NCI-H187 treated with DMSO at 0.1 percent for 48 hours (cell line): Measurements from ENCODE around the gene CETP.
"Not testable (repeated sequence)": the region's sequence is repeated elsewhere in the genome, so short reads cannot be mapped to it uniquely, and the experiment has no call there.

ENCODE experiments used
- DNase-seq: peaks from one replicate; lab custom pipeline; 2025; lab: John Stamatoyannopoulos, UW

The CETP gene

DNA sequence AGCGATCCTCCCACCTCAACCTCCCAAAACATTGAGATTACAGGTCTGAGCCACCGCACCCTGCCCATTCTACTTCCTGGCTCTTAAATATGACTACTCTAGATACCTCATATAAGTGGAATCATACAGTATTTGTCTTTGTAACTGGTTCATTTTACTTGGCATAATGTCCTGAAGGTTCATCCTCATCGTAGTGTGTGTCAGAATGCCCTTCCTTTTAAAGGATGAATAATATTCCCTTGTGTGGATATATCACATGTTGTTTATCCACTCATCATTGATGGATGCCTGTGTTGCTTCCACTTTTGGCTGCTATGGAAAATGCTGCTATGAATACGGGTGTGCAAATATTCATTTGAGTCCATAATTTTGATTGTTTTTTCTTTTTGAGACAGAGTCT is 5.7 kb upstream of the CETP start:
- no peak for DNase-seq

DNA sequence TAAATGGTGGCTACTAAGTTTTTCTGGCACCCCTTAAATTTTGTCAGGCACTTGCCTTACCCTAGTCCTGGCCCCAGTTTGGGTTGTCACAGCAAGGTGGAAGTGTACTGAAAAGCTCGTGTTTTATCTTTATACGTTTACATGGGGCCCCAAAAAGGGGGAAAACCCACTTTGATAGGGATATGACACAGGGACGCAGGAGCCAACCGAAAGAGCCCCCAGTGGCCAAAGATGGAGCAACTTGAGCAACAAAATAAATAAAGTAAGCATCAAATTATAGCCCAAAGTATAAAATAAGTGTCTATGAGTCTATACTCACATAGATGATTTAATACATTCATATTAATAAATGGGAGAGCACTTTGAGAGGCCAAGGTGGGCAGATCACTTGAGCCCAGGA is 5.0 kb upstream of the CETP start:
- DNase-seq: no peak

DNA sequence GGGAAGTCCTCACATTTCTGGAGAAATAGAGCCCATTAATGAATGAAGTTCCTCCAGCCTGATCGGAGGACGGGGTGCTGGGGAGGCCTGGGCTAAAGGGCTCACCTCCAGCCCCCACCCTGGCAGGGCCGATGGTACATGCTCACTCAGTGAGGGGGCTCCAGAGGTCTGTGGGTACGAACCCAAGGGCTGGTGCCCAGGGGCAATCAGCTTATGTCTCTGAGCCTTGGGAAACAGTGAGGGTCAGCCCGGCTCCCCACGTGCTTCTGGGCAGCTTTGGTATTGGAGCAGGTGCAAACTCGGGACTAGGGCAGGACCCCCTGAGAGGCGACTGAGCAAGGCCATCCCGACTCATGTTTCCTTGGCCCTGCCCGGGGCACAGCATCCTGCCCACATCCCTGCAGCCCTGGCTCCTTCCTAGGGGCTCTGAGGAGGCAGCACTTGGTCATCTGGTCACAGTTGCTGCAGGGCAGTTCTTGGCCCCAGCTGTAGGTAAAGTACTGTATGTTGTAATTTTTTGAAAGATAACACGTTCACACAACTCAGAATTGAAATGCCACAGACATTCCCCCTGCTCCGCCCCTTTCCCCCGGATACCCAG is 969 bp upstream of the CETP start:
- no peak for DNase-seq

DNA sequence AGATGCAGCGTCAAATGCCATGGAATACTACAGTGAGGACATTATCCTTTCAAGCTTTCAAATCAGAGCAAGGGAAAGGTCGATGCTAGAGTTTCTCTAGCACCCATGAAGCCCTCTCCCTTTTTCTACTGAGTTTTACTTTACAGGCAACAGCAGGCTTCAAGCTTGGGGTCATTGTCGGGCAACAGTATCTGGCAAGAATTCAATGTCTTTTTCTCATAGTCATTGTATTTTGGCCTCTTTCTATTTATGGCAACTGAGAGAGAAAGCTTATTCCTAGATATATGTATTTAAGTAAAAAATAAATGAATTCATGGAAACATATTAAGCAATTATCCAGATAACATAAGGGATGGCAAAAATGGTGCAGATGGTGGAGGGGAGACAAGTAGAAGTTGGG is 364 bp upstream of the CETP start:
- DNase-seq: no peak

DNA sequence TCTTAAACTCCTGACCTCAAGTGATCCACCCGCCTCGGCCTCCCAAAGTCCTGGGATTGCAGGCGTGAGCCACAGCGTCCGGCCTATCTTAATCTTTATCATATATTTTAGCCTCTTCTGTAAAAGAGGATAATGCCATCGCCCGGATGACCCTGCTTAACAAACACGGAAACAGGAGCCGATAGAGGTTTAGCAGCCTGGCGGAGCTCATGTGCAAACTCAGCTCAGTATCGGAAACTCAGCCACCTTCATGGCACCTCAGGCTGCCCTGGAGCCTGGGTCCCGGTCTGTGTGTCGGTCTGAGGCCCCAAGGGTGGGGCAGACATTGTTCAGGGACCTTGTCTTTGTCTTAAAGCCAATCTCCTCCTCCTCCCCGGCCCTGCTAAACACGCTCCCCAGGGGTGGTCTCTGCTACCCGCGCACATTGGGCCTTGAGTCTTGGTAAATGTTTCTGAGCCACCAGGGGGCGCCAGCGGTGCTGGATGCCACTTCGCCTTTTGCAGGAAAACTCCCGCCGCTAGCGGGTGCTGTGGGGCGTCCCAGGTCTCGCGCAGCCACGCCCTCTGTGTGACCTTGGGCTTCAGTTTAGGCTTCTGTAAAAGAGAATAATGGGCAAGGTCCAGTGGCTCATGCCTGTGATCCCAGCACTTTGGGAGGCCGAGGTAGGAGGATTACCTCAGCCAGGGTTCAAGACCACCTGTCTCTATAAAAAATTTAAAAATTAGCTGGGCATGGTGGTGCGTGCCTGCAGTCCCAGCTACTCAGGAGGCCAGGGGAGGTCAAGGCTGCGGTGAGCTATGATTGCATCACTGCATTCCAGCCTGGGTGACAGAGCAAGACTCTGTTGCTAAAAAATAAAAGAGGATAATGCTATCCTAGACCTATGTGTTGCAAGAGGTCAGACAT is 2.7 kb downstream of the CETP start:
- no peak for DNase-seq

DNA sequence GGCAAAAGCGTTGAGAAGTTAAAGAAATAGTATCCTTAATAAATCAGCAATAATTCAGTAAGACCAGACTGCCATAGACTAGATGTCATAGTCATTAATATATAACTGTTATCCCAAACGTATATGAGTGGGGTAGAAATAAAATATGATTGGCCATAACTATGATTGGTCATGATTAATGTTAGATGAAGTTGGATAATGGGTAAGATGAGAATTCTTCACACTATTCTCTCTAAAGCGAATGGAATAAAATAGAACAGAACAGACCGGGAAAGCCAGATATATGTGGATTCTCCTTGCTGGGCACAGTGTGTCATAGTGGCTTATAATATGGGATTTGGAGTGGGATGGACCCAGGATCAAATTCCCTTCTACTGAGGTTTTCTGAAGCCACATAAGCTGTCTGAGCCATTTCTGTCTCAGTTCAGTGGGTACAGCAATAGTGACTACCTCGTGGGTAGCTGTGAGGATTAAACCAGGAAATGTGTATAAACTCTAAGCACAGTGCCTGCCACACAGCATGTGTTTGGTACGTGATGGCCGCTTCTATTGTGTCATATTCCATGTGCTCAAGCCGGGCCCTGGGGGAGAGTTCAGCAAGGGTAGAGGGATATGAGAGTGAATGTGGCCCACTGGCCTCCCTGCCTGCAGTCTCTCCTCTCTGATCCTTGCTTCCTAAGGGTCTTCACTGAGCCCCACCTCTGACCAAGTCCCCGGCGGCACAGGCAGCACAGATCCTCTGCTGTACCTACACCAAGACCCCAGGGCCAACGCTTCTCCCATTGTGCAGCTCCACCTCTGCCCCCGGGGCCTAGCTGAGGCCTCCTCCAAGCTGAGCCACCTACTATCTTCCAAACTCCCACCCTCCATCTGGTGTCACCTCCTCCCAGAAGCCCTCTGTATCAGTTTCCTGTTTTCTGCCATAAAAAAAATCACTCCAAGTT is 3.7 kb downstream of the CETP start:
- no peak for DNase-seq

DNA sequence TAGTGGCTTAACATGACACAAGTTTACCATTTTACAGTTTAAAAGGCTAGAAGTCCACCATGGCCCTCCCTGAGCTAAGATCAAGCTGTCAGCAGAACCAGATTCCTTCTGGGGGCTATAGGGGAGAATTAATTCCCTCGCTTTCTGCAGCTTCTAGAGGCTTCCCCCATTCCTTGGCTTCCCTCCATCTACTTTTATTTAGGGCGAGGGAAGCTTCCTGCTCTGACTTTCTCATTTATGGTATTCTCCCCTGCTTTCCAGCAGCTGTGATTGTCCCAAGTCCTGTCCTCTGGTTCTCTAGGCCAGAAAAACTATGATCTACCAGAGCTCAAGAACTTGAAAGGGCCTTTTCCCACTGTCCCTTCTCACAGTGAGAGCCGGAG is 4.3 kb downstream of the CETP start:
- DNase-seq: no peak

DNA sequence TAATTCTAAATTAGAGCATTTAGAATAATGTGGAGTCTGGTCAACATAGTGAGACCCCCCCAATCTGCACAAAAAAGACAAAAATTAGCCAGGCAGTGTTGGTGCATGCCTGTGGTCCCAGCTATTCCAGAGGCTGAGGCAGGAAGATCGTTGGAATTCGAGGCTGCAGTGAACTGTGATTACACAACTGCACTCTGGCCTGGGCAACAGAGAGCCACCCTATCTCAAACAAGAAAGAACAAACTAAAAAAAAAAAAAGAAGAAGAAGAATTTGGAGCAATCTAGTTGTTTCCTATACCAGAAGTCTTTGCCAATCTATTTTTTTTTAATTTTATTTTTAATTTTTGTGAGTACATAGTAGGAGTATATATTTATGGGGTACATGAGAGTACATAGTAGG is 6.0 kb downstream of the CETP start:
- no peak for DNase-seq

DNA sequence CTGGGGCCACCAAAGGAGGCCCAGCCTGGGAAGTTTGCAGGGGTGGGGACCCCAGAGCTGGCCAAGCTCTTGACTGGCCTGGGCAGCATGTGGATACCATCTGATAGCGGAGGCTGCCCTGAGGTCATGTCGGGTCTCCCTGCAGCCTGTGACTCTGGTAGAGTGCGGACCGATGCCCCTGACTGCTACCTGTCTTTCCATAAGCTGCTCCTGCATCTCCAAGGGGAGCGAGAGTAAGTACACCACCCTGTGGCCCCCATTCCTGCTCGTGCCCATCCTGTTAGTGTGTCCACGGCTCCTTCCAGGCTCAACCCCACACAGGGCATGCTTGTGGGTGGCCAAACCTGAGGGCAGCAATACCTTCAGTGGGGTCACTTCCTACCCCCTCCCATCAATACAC is 8.0 kb downstream of the CETP start:
- DNase-seq: no peak

DNA sequence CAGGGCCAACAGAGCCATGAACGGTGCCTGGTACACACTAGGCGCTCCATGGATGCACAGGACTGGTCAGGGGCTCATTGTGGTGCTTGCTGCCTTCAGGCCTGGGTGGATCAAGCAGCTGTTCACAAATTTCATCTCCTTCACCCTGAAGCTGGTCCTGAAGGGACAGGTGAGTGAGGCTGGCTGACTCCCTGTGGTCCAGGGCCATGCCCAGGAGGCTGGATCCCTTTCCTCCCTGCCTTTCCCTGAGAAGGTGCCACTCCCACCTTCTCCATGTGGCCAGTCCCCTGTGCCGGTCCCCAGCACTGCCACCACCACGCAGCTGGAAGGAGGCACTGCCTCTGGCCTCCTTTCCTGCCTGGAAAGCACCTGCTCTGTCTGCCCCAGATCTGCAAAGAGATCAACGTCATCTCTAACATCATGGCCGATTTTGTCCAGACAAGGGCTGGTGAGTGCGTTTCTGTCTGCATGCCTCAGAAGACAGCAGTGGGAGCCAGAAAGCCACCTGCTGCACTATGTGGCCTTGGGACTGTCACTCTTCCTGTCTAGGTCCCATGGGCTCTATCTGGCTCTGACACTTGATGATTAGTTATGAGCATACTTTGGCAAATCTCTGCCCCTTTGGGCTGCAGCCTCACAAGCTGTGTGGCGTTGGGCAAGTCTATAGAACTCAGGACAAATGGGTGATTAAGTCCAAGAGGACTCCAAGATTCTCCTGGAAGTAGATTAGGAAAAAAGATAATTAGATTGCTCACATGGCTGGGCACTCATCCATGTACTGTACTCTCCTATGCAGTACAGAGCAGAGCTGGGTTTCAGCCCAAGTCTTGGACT is 9.4 kb downstream of the CETP start:
- DNase-seq: no peak

DNA sequence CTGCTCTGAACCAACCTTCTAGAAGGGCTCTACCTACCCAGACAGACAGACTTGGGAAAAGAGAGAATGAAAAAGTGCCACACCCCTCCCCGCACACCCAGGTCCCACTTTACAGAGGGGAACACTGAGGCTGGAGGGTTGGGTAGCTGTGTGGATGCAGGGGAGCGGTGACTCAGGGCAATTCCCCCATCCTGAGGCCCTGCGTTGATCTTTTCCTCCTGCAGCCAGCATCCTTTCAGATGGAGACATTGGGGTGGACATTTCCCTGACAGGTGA is 10.0 kb downstream of the CETP start:
- no peak for DNase-seq

DNA sequence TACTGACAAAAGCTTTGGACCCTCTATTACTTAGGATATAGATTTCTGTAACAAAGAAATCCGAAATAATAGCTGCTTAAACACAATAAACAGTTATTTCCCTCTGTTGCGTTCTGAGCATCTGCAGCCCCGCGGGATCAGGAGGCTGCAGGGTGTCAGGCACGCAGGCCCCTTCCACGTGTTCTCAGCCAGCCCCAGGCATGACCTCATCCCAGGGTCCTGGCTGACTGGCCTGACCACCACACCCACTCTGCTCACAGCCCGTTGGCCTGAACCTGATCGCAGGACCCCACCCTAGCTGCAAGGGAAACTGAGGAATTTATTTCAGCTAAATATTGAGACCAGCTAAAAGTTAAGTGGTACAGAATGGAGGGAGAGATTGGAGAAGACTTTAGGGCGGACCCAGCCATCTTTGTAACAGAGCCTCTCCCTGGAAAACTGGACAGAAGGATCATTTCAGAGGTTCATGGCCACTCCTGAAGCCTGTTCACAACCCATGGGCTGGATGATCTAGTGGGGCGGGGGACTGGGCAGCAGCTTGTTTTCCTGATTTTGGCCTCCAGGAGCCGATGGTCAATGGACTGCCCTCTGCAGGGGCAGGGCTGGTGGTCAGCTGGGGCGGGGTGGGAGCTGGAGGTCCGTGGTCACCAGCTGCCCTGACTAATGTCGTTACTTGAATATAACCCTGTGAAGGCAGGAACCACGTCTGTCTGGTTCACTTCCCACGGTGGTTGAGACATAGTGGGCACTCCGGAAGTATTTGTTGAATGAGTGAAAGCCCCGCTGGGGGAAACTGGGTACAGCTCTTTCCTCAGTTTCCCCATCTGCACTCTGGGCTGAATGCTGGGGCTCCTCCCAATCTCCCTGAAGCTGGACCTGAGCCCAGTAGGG is 10.9 kb downstream of the CETP start:
- no peak for DNase-seq

DNA sequence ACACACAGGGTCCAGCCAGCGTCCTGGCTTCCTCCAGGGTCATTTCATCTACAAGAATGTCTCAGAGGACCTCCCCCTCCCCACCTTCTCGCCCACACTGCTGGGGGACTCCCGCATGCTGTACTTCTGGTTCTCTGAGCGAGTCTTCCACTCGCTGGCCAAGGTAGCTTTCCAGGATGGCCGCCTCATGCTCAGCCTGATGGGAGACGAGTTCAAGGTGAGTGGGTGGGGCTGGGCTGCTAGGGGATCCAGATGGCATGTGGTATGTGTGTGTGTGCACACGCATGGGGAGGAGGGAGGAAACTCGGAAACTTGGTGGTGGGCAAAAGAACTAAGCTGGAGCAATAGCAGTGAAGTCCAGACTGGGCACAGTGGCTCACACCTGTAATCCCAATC is 11.5 kb downstream of the CETP start:
- no peak for DNase-seq

DNA sequence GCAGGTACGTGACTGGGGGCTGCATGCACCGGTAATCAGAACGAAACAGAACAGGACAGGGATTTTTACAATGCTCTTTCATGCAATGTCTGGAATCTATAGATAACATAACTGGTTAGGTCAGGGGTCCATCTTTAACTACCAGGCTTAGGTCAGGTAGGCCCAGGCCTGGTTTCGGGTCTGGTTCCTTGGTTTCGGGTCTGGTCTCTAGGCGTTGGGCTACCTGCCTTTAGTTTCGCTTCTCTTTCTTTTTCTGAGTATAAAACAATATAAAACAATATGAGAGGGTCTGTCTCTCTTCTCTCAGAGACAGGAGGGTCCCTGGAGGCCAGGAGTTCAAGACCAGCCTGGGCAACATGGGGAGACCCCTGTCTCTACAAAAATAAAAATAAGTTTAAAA is 12.1 kb downstream of the CETP start:
- DNase-seq: not testable (repeated sequence)

DNA sequence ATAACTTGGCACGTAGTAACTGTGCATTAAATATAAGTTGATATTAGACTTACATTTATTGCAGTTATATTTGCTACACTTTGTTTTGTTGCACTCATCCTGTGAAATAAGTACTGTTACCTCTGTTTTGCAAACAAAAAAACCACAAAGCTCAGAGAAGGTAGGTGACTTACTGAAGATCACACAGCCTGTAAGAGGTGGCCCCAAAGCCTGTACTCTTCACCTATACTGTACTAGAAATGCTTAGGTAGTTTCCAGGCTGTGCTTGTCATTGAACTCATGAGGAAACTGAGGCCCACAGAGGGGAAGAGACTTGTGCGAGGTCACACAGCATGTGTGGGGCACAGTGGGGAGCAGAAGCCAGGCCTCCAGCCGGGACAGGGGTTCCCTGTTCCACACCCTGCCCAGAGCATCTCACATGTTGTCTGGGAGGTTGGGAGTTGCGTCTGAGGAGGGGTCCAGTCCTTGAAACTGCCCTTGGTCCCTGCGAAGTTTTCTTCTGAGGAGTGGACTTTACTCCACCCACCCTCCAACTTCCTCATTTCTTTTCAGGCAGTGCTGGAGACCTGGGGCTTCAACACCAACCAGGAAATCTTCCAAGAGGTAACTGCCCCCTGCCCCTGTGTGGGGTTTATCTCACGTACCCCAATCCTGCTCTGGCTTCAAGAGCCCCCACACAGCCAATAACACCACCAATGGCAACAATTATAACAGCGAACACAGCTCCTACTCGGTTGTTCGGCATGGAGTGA is 13.0 kb downstream of the CETP start:
- DNase-seq: no peak

DNA sequence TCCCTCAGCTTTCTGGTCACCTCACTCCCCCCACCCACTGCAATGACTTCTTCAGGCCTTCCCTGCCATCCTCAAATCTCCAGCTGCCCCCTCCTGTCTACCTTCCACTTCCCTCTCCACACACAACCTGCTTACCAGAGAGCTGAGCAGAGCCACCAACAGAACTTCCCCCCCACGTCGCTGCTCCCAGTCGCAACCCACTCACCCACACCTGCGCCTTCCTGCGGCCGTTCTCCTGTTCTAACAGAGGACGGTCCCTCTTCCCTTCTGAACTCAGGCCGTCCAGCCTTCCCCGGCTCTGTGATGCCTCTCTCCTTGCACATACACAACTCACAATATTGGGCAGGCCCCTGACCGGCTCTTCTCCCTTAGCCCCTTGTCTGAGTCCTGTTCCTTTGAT is 14.0 kb downstream of the CETP start:
- DNase-seq: no peak

DNA sequence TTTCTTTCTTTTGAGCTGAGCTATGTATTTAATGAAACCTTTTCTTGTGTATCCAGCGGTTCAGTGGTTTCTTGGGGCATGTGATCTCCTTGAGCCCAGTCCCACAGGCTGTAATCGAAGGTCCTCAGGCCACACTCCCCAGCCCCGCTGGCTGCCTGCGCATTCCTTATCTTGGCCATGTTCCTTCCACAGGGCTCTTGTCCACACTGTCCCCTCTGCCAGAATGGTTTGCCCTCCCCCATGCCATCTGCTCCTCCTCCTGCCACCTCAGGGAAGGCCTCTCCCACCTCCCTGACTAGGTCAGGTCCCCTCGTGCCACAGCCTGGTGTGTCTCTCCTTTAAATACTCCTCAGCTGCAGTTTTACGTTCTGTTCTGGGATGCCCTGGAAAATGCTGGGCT is 15.5 kb downstream of the CETP start:
- no peak for DNase-seq

DNA sequence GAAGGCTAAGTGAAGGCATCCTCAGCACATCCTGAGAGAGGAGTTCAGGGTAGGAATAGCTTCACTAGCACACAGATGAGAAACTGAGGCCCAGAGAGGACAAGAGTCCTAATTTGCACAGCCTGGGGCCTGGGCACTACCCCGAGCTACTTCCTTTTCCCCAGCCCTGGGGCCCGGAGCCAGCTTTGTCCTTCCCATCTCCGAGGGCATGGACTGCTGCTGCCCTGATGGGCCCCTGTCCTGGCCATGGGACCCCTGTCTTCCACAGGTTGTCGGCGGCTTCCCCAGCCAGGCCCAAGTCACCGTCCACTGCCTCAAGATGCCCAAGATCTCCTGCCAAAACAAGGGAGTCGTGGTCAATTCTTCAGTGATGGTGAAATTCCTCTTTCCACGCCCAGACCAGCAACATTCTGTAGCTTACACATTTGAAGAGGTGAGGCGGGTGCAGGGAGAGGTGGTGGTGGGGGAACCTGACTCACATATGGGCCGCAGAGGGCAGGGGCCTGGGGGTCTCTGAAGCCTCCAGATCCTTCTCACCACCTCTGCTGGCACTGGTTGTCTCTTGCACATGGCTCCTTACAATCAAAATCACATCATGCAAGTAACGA is 16.2 kb downstream of the CETP start:
- DNase-seq: no peak

DNA sequence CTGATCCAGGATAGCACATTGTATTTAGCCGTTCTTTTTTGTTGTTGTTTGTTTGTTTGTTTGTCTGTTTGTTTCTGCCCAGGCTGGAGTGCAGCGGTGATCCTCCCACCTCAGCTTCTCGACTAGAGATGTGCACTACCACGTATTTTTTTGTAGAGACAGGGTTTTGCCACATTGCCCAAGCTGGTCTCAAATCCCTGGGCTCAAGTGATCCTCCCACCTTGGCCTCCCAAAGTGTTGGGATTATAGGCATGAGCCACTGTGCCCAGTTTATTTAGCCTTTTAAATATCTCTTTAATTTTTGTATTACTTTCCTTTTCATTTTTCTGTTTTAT is 18.4 kb downstream of the CETP start:
- no peak for DNase-seq
